GM12878 (cell line): ENCODE results near the gene ADGRE1. TPM values are rescaled to one million over a fixed set of nuclear protein-coding genes. Genes with fewer than 3 reads are reported as not detected.
A peak's percentile ranks its signal among the peaks of the same experiment; 100 is the strongest.

Experiments used
- ATAC-seq: fragments of 200-7000 bp; cut with Tn5 transposase; 3 replicates; pipeline ENCODE4 v1.9.1; 2020; ENCODE audit warnings: mild to moderate bottlenecking, moderate library complexity
- BruUV-seq: library from RNA; stranded (reverse); fragments of 400-500 nt; replicated peaks from 2 replicates; lab custom pipeline; 2021; lab: Mats Ljungman, UMichigan
- CTCF ChIA-PET: fragments of 300-600 bp; sonication (Branson Sonifier 250); formaldehyde crosslinking; extraction: SDS; loops from one replicate; lab custom pipeline; 2021; ENCODE audit warnings: inconsistent platforms; lab: Yijun Ruan, JAX
- POLR2A ChIA-PET: fragments of 350-600 bp; formaldehyde crosslinking; extraction: SDS; loops from one replicate; lab custom pipeline; 2021; ENCODE audit warnings: inconsistent platforms; lab: Charles Lee
- RAD21 ChIA-PET: fragments of 300-600 bp; sonication (Branson Sonifier 250); formaldehyde crosslinking; loops from one replicate; lab custom pipeline; 2023; ENCODE audit warnings: antibody characterized with exemption; ENCODE audit not compliant: unreplicated experiment; lab: Charles Lee
- SMC1A ChIA-PET: fragments of 300-600 bp; sonication (Branson Sonifier 250); formaldehyde crosslinking; loops from one replicate; lab custom pipeline; 2023; ENCODE audit not compliant: unreplicated experiment, uncharacterized antibody; lab: Charles Lee
- DNase-seq: peaks from one replicate; pipeline ENCODE4 v3.0.0-alpha.2; 2011; ENCODE audit warnings: low read depth, low spot score
- FAIRE-seq: peaks from 3 replicates; lab custom pipeline; 2011; peaks lifted over from hg19 to GRCh38; lab: Jason Lieb, UNC
- H2AFZ ChIP-seq: 2 replicates; pipeline ENCODE4 v1.6.0; 2011; ENCODE audit warnings: low read depth, low read length, control low read depth; ENCODE audit not compliant: control insufficient read depth
- H3K27ac ChIP-seq: 2 replicates; pipeline ENCODE4 v1.5.1; 2011; ENCODE audit warnings: control low read depth; ENCODE audit not compliant: control insufficient read depth, insufficient read depth
- H3K27me3 ChIP-seq, 2 experiments: replicated peaks in 1 of 2; 2 replicates each; pipeline versions ENCODE4 v1.6.0 to v1.6.1; 2011; ENCODE audit warnings: low read length in 1 of 2; ENCODE audit not compliant: control insufficient read depth in 2 of 2, insufficient read depth in 2 of 2
- H3K36me3 ChIP-seq, 2 experiments: 2 replicates each; pipeline ENCODE4 v1.5.1; 2011; ENCODE audit warnings: low read length in 1 of 2; ENCODE audit not compliant: control insufficient read depth in 2 of 2, insufficient read depth in 2 of 2
- H3K4me1 ChIP-seq: 2 replicates; pipeline ENCODE4 v1.6.1; 2011; ENCODE audit warnings: mild to moderate bottlenecking, low read length, moderate library complexity, mixed read lengths; ENCODE audit not compliant: control insufficient read depth, insufficient read depth
- H3K4me2 ChIP-seq: 2 replicates; pipeline ENCODE4 v1.6.0; 2011; ENCODE audit warnings: control low read depth; ENCODE audit not compliant: control insufficient read depth, insufficient read depth
- H3K4me3 ChIP-seq: fragments of 200-600 bp; sonication (generic); 2 replicates; pipeline ENCODE4 v1.5.1; 2016
- H3K79me2 ChIP-seq: 2 replicates; pipeline ENCODE4 v1.6.0; 2011; ENCODE audit warnings: low read length; ENCODE audit not compliant: control insufficient read depth, insufficient read depth
- H3K9ac ChIP-seq: 2 replicates; pipeline ENCODE4 v1.8.0; 2011; ENCODE audit warnings: low read length, control low read depth, mixed read lengths; ENCODE audit not compliant: control insufficient read depth, insufficient read depth
- H3K9me3 ChIP-seq: replicated peaks from 3 replicates; pipeline ENCODE4 v1.5.1; 2011; ENCODE audit warnings: mild to moderate bottlenecking, low read length; ENCODE audit not compliant: control insufficient read depth, insufficient read depth
- H4K20me1 ChIP-seq: 2 replicates; pipeline ENCODE4 v1.6.0; 2011; ENCODE audit not compliant: control insufficient read depth, insufficient read depth
- CHD2 ChIP-seq: IDR thresholded peaks from 2 replicates; pipeline ENCODE4 v1.6.1; 2011; ENCODE audit warnings: low read depth, low read length, improper control_type of control experiment, borderline replicate concordance
- EZH2 ChIP-seq: IDR thresholded peaks from 2 replicates; pipeline ENCODE4 v1.6.1; 2012; ENCODE audit warnings: low read depth, mild to moderate bottlenecking, control low read depth, inconsistent platforms, low read length, borderline replicate concordance; ENCODE audit not compliant: control insufficient read depth
- IRF4 ChIP-seq: IDR thresholded peaks from 2 replicates; pipeline ENCODE4 v1.6.1; 2011; ENCODE audit warnings: low read depth, low read length
- PML ChIP-seq: IDR thresholded peaks from 2 replicates; pipeline ENCODE4 v1.6.1; 2012; ENCODE audit warnings: low read length, inconsistent platforms
- RFX5 ChIP-seq: IDR thresholded peaks from 2 replicates; pipeline ENCODE4 v1.6.1; 2011; ENCODE audit warnings: low read depth, low read length, improper control_type of control experiment
- ZNF622 ChIP-seq: fragments of 450-650 bp; IDR thresholded peaks from 2 replicates; pipeline ENCODE4 v1.6.1; 2017; ENCODE audit warnings: mild to moderate bottlenecking, inconsistent platforms
- WGBS: methylation state at CpG from one replicate; pipeline ENCODE4 v1.1.6; 2016; ENCODE audit warnings: low lambda C conversion rate; ENCODE audit not compliant: insufficient replicate concordance, insufficient coverage; ENCODE audit errors: missing lambda C conversion rate; 5-methylcytosine and 5-hydroxymethylcytosine counted together
- in situ Hi-C: fragments of 300-500 bp; cut with MboI; formaldehyde crosslinking; loops from 9 replicates; pipeline ENCODE4 v1.14.3; 2018; ENCODE audit warnings: mixed read lengths
- intact Hi-C: fragments of 100-400 bp; cut with micrococcal nuclease; formaldehyde crosslinking; loops from one replicate; pipeline ENCODE4 v1.14.2; 2022; ENCODE audit not compliant: unreplicated experiment
- polyA plus RNA-seq, 11 experiments: library from polyadenylated mRNA; depleted of rRNA in 4 of 11; unstranded in 6 of 11; stranded (reverse) in 5 of 11; fragments of >200 nt; fragmentation: Nextera tagmentation in 4 of 11; fragmentation: Illumina TruSeq in 1 of 11; extraction: Ambion mirVana in 4 of 11; extraction: Trizol in 1 of 11; gene quantifications; 1 replicate in 1 of 11; 2 replicates in 10 of 11; pipeline versions ENCODE4 v1.2.1 to v1.2.3, GENCODE V29; 2011 to 2016; ENCODE audit warnings: inconsistent platforms in 2 of 11, missing spikeins in 2 of 11, low read depth in 1 of 11
- total RNA-seq, 4 experiments: library from RNA; depleted of rRNA in 3 of 4; stranded (reverse); fragments of >200 nt in 3 of 4; fragmentation: Illumina TruSeq in 1 of 4; extraction: Trizol in 1 of 4; gene quantifications; 2 replicates each; pipeline versions ENCODE4 v1.2.1 to v1.2.3, GENCODE V29; 2013 to 2021
- TF ChIP-seq, protein P1 (sequence below): IDR thresholded peaks from 2 replicates; pipeline ENCODE4 v1.6.1; 2011; ENCODE audit warnings: low read depth, mild to moderate bottlenecking, low read length, moderate library complexity, borderline replicate concordance; ENCODE audit errors: extremely low read depth

ADGRE1 gene
- total and polyA plus RNA-seq, 10 of the 15 experiments (the other 5 are each of a cell fraction or from before 2014, with no cell fraction given): 7.9 to 35.7 (median 9.9) TPM

DNA sequence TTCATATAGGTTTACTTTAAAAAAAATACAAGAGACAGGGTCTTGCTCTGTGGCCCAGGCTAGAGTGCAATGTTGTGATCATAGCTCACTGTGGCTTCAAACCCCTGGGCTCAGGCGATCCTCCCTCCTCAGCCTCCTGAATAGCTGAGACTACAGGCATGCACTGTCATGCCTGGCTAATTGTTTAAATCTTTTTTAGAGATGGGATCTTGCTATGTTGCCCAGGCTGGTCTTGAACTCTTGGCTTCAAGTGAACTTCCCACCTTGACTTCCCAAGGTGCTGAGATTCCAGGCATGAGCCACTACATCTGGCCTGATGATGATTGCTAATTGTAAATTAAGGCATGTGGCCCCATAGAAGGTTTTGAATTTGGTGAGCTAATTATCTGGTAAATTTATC, 35.4 kb upstream of the ADGRE1 start:
- Histone ChIP-seq H3K4me2 (no peak overlapping the region), H3K36me3 (peaks cover 11 to 15% of the 10 kb centered on the region in 2 experiments), H3K27ac (no peak overlapping the region), H3K27me3 (no peaks in the 10 kb centered on the region), H3K4me3 (no peak overlapping the region), H3K9ac (no peak overlapping the region)
- no peak for DNase-seq
- 95% methylated on average over 1 of the region's 1 CpG for WGBS
- ATAC-seq: no peak
- peak; percentile 56 for FAIRE-seq
- ChIA-PET POLR2A (interaction anchor here (1.5 kb wide), 1 partner anchor 43 kb away, joined by 7 read pairs; no protein-coding TSS in a partner anchor), SMC1A (interaction anchor here (2.4 kb wide), 1 partner anchor 10 kb away, joined by 14 read pairs; no protein-coding TSS in a partner anchor)
- in situ Hi-C loops: no loop called here
- no TSS peak for BruUV-seq
- TF ChIP-seq PML (no peak), IRF4 (no peak), RFX5 (no peak), ZNF622 (no peak)
- TF ChIP-seq, all 136 proteins: peak for 0
- intact Hi-C loops: no loop called here
- H3K4me1 ChIP-seq: peaks cover 3% of the 10 kb centered on the region; the same call in 1 of the 2 replicates
- ChIA-PET RAD21 (no interaction called here), CTCF (interaction anchor here (0.9 to 1.3 kb wide), 2 partner anchors 9 to 32 kb away, joined by 3 to 6 read pairs; no protein-coding TSS in a partner anchor)
- H3K79me2 ChIP-seq: no peaks in the 10 kb centered on the region
- no peaks in the 10 kb centered on the region for H4K20me1 ChIP-seq
- H2AFZ ChIP-seq: no peak overlapping the region
- H3K9me3 ChIP-seq: no peaks in the 10 kb centered on the region

DNA sequence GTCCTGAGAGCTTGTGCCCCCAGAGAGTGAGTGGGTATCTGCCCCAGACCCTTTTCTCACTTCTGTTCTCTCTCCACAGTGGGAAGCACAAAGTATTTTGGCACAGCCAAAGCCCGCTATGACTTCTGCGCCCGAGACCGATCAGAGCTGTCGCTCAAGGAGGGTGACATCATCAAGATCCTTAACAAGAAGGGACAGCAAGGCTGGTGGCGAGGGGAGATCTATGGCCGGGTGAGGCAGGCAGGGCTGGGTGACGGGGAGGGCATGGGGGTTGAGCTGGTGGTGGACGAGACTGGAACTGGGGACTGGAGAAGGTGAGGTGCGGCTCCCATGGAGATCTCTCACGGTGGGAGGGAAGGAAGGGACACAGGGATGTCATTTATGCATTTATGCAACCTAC, 33.5 kb upstream of the ADGRE1 start:
- H4K20me1 ChIP-seq: no peaks in the 10 kb centered on the region

More for the DNA sequence above, 33.5 kb upstream of the ADGRE1 start:
- TF ChIP-seq, protein P1, sequence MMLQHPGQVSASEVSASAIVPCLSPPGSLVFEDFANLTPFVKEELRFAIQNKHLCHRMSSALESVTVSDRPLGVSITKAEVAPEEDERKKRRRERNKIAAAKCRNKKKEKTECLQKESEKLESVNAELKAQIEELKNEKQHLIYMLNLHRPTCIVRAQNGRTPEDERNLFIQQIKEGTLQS: no peak
- no peak for TF ChIP-seq EZH2
- TF ChIP-seq CHD2: no peak
- no peak for FAIRE-seq
- Histone ChIP-seq H3K27me3 (no peaks in the 10 kb centered on the region), H3K4me3 (no peak overlapping the region), H3K4me2 (no peak overlapping the region), H3K9ac (no peak overlapping the region), H3K79me2 (no peaks in the 10 kb centered on the region), H3K27ac (no peak overlapping the region), H3K36me3 (peaks cover 8 to 11% of the 10 kb centered on the region in 2 experiments), H3K9me3 (no peaks in the 10 kb centered on the region), H3K4me1 (peaks cover 3% of the 10 kb centered on the region; the same call in 1 of the 2 replicates), H2AFZ (no peak overlapping the region)
- ChIA-PET RAD21 (no interaction called here), CTCF (interaction anchor here (1.1 kb wide), 1 partner anchor 10 kb away, joined by 4 read pairs; no protein-coding TSS in a partner anchor), POLR2A (interaction anchor here (0.5 kb wide), 1 partner anchor 284 kb away, joined by 5 read pairs; no protein-coding TSS in a partner anchor), SMC1A (no interaction called here)
- no peak for DNase-seq
- no TSS peak for BruUV-seq
- whole genome bisulfite sequencing: 96% methylated on average over 11 of the region's 11 CpGs
- intact Hi-C loops (no loop called here), in situ Hi-C loops (no loop called here)
- no peak for ATAC-seq
